Measurements from ENCODE around the gene RESP18.
A peak's percentile ranks its signal among the peaks of the same experiment; 100 is the strongest.

Gene RESP18

DNA sequence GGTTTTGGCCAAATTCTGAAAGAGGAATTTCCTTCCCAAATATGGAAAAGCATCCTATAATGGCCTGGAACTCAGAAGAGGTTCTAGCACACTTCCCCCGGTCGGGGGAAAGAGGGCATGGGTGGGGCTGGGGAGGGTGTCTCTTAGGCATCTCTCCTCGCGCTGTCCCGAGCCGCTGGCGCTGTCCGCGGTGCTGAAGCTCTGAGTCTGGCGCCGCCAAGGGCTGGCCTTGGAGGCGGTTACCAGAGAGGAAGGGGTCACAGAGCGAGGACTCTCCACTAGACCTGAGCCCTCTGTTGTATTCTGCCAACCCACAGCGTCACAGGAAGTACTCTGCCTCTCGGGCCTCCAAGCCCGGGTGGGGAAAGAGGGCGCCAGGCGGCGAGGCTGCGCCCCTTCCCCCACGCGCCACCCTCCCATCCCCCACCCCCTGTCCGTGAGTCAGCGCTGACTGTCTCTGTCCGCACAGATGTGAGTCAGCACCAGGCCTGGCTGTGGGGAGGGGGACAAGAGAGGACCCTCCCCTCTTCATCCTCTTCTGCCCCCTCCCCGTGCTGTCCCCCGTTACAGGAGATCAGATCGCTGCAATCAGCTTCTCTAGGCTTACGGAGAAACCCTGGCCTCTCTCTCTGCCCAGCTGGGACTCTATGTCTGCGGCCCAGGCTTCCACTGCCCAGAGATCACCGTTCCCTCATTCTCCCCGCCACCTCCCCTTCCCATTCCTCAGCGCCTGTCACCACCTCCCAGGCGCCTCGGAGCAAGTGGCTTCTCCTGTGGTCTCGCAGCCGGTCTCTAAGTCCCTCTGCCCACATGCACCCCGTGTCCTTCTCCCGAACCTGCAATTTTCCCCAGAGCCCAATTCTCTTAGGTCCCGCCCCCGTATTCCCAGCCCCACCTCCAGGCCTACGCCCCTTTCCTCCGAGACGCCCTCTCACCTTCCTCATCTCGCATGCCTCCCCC is 24.1 kb downstream of the RESP18 start:
- DNase-seq = peak; percentile 69 to 82
- TF ChIP-seq POLR2A (IDR thresholded peaks at IDR 0.05; ENCODE audit: low read length) (no peak), GATA1 (IDR thresholded peaks at IDR 0.05; ENCODE audit: low read depth, low read length) (no peak)

DNA sequence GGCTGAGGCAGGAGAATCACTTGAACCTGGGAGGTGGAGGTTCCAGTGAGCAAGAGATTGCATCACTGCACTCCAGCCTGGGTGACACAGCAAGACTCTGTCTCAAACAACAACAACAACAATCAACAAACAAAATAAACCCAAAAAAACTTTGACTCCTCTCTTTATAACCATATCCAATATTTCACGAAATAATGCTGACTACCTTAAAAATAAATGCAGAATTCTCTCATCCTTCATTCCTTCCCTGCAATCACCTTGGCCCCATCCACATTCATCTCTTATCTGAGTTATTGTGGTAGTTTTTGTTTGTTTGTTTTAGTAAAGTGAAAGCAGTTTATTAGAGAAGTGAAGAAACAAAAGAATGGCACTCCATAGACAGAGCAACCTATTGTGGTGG is 26.5 kb downstream of the RESP18 start:
- TF ChIP-seq POLR2A (IDR thresholded peaks at IDR 0.05; ENCODE audit: low read length) (no peak), GATA1 (IDR thresholded peaks at IDR 0.05; ENCODE audit: low read depth, low read length) (no peak)

GRCh38 chr2:219304223-219304622 is 28.3 kb downstream of the RESP18 start:
- DNase-seq = no peak
- no peak for TF ChIP-seq POLR2A (IDR thresholded peaks at IDR 0.05; ENCODE audit: low read length)
- TF ChIP-seq GATA1 (IDR thresholded peaks at IDR 0.05; ENCODE audit: low read depth, low read length) = no peak

More for the DNA sequence above, 26.5 kb downstream of the RESP18 start:
- DNase-seq = no peak

DNA sequence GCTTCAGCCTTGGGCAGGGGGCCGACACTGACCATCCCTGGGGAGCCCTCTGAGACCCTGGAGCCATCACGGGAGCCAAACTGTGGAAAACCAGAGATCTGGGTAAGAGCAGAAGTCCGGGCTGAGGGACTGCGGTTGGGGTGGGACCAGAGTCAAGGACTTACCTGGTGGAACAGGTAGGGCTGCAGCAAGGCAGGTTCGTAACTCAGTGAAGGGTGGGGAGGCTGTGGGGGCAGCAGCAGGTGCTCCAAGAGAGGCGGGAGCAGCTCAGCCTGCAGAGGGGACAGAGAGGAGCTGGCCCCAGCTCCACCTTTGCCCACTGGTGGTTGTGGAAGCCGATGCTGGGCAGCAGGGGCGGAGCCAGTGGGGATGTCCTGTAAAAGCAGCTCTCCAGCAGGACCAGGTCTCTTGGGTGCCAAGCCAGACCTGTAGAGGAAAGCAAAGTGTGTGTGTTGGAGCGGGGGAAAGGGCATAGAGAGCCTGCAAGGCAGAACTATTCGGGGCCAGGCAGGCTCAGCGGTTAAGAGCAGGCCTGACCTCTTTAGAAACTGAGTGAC is 30.1 kb downstream of the RESP18 start:
- TF ChIP-seq POLR2A (IDR thresholded peaks at IDR 0.05; ENCODE audit: low read length) = no peak
- TF ChIP-seq GATA1 (IDR thresholded peaks at IDR 0.05; ENCODE audit: low read depth, low read length) = no peak
- DNase-seq = no peak

GRCh38 chr2:219300022-219300421 is 32.5 kb downstream of the RESP18 start:
- DNase-seq = no peak
- TF ChIP-seq GATA1 (IDR thresholded peaks at IDR 0.05; ENCODE audit: low read depth, low read length) (no peak), POLR2A (IDR thresholded peaks at IDR 0.05; ENCODE audit: low read length) (no peak)

DNA sequence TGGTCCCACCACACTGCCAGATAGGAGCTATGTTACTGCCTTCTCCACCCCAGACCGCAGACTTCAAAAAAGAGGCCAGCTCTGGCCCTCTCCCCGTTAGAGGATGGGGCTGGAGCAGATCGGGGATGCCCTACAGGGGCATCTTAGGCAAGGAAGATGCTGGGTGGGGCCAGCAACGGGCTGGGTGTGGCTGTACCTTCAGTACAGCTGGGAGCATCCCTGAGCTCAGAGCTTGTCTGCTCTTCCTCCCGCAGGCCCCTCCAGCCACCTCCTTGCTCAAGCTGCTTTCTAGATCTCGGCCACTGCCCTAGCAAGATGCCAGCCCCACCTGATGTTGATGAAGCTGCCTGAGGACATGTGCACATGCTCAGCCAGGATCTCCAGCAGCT is 33.2 kb downstream of the RESP18 start:
- DNase-seq = no peak
- TF ChIP-seq GATA1 (IDR thresholded peaks at IDR 0.05; ENCODE audit: low read depth, low read length) = no peak
- TF ChIP-seq POLR2A (IDR thresholded peaks at IDR 0.05; ENCODE audit: low read length) = no peak

GRCh38 chr2:219298759-219299371 is 33.7 kb downstream of the RESP18 start:
- TF ChIP-seq POLR2A (IDR thresholded peaks at IDR 0.05; ENCODE audit: low read length) (no peak), GATA1 (IDR thresholded peaks at IDR 0.05; ENCODE audit: low read depth, low read length) (no peak)
- DNase-seq = peak; percentile 85 to 94

GRCh38 chr2:219297766-219298456 is 34.6 kb downstream of the RESP18 start:
- DNase-seq = peak; percentile 28 to 39
- TF ChIP-seq GATA1 (IDR thresholded peaks at IDR 0.05; ENCODE audit: low read depth, low read length) (no peak), POLR2A (IDR thresholded peaks at IDR 0.05; ENCODE audit: low read length) (no peak)

GRCh38 chr2:219296631-219297391 is 35.7 kb downstream of the RESP18 start:
- TF ChIP-seq POLR2A (IDR thresholded peaks at IDR 0.05; ENCODE audit: low read length) = no peak
- no peak for TF ChIP-seq GATA1 (IDR thresholded peaks at IDR 0.05; ENCODE audit: low read depth, low read length)
- no peak for DNase-seq

DNA sequence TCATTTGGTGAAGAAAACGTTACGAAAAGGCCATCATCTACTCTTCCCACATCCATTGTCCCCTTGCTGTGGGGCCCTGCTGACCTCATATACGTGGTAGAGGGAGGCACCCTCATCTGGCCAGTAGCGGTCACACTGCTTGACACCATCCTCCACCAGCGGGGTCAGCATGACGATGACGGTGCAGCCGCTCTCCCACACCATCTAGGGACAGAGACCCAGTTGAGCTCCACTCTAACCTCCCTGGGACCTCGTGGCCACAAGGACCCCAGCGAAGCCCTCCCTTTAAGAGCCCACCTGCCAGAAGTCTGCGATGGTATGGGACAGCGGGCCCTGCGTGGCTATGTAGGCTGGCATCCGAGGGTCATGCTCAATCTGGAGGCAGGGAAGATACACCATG is 36.4 kb downstream of the RESP18 start:
- no peak for DNase-seq
- no peak for TF ChIP-seq GATA1 (IDR thresholded peaks at IDR 0.05; ENCODE audit: low read depth, low read length)
- no peak for TF ChIP-seq POLR2A (IDR thresholded peaks at IDR 0.05; ENCODE audit: low read length)

DNA sequence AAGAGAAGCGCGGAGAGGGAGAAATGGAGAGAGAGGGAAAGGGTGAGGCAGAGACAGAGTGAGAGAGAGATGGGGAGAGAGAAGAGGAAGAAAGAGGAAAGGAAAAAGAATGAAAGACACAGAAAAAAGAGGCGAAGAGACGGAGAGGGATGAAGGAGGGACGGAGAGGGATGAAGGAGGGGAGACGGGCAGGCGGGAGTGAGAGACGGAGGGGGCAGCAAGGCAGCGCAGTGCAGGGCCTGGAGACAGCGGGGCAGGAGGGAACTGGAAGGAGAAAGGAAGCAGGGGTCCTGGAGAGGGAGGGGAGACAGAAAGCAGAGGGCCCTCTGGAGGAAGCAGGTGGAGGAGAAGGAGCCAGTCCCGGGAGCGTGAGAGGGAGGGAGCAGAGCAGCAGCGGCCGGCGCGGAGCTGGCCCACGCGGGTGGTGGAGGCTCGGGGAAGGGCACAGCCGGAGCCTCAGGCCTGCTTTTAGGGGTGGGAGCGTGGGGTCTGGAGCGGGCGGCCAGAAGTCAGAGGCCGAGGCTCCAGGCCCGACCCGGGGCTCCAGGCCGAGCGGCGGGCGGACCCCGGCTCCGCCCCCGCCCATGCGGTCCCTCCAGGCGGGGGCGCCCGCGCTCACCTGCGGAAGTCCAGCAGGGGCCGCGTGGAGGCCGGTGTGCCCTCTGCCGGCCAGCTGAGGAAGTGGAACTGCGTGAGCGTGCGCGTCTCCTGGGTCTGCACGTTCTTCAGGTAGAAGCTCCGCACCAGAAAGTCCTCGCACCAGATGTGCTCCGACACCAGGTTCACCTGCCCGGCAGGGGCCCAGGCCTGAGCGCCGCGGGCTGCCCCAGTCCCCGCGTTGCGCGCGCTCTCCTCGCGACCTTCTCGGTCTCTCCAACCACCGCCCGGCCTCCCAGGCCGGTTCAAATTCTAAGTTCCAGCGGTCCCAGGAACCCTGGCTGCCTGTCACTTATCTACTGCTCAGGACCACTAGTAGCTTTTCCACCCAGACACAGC is 37.9 kb downstream of the RESP18 start:
- peak; percentile 91 to 96 for DNase-seq
- TF ChIP-seq GATA1 (IDR thresholded peaks at IDR 0.05; ENCODE audit: low read depth, low read length) (no peak), POLR2A (IDR thresholded peaks at IDR 0.05; ENCODE audit: low read length) (peak; percentile 82)

GRCh38 chr2:219293736-219294231 is 38.8 kb downstream of the RESP18 start:
- no peak for TF ChIP-seq GATA1 (IDR thresholded peaks at IDR 0.05; ENCODE audit: low read depth, low read length)
- no peak for TF ChIP-seq POLR2A (IDR thresholded peaks at IDR 0.05; ENCODE audit: low read length)
- no peak for DNase-seq

All from erythroblast (primary cell).